ENCODE results near the gene TMEM72. TPM values are rescaled to one million over a fixed set of nuclear protein-coding genes. Genes with fewer than 3 reads are reported as not detected.

The TMEM72 gene
- total RNA-seq, 2 donors from 2014 or later = 1.6 TPM; not detected in 1

DNA sequence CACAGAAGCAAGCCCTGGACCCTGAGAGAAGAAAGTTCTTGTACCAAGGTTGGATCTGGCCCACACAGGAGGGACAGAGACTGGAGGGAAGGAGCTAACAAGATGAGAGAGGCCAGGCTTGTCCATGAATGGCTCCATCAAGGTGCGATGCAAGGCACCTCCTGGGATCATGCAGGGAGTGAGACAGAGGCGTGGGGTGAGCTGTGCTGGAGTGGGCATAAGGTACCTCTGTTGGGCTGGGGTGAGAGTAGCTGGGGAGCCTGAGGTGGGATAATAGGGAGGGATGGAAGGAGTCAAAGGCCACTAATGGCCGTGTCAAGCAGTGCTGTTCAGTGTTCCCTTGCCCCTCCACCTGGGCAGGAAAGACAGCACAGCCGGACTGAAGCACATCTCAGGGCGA is 9.9 kb downstream of the TMEM72 start:
- DNase-seq (ENCODE audit: low spot score) = no peak
- Histone ChIP-seq H3K9me3 (no peaks in the 10 kb centered on the region), H3K4me3 (no peak overlapping the region), H3K27ac (no peak overlapping the region), H3K4me1 (replicated peaks) (no peaks in the 10 kb centered on the region), H3K27me3 (replicated peaks; ENCODE audit: insufficient read depth) (no peaks in the 10 kb centered on the region), H3K36me3 (no peaks in the 10 kb centered on the region)
- TF ChIP-seq, protein P1, sequence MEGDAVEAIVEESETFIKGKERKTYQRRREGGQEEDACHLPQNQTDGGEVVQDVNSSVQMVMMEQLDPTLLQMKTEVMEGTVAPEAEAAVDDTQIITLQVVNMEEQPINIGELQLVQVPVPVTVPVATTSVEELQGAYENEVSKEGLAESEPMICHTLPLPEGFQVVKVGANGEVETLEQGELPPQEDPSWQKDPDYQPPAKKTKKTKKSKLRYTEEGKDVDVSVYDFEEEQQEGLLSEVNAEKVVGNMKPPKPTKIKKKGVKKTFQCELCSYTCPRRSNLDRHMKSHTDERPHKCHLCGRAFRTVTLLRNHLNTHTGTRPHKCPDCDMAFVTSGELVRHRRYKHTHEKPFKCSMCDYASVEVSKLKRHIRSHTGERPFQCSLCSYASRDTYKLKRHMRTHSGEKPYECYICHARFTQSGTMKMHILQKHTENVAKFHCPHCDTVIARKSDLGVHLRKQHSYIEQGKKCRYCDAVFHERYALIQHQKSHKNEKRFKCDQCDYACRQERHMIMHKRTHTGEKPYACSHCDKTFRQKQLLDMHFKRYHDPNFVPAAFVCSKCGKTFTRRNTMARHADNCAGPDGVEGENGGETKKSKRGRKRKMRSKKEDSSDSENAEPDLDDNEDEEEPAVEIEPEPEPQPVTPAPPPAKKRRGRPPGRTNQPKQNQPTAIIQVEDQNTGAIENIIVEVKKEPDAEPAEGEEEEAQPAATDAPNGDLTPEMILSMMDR (IDR thresholded peaks at IDR 0.05) = no peak
- TF ChIP-seq POLR2AphosphoS5 (IDR thresholded peaks at IDR 0.05) = no peak
- TF ChIP-seq POLR2A (IDR thresholded peaks at IDR 0.05) = no peak
- 95% methylated on average over 5 of the region's 5 CpGs for whole genome bisulfite sequencing
- intact Hi-C loops (cut with DNase I) = no loop called here

DNA sequence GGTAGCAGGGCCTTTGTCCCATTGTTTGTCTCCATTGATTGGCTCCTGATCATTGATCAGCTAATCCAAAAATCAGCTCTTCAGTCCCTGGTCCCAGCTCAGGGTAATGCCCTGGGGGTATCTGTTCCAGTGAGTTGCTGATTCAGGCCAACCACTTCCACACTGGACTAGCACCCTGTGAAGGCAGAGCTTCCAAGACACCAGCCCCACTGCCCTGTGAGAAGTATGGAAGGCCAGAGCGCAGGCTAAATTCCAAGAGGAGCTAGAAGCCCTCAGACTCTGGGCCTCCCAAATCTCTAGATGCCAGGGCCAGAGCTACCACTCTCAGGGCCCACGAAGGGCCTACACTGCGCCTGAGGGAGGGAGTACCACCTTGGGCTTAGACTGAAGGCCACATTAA is 10.4 kb downstream of the TMEM72 start:
- Histone ChIP-seq H3K27ac (no peak overlapping the region), H3K9me3 (no peaks in the 10 kb centered on the region), H3K4me1 (replicated peaks) (no peaks in the 10 kb centered on the region), H3K4me3 (no peak overlapping the region), H3K27me3 (replicated peaks; ENCODE audit: insufficient read depth) (no peaks in the 10 kb centered on the region), H3K36me3 (no peaks in the 10 kb centered on the region)
- TF ChIP-seq POLR2A (IDR thresholded peaks at IDR 0.05) (no peak), POLR2AphosphoS5 (IDR thresholded peaks at IDR 0.05) (no peak)
- TF ChIP-seq, protein P1 (IDR thresholded peaks at IDR 0.05) = no peak
- no peak for DNase-seq (ENCODE audit: low spot score)
- 100% methylated on average over 3 of the region's 3 CpGs for WGBS
- intact Hi-C loops (cut with DNase I) = no loop called here

DNA sequence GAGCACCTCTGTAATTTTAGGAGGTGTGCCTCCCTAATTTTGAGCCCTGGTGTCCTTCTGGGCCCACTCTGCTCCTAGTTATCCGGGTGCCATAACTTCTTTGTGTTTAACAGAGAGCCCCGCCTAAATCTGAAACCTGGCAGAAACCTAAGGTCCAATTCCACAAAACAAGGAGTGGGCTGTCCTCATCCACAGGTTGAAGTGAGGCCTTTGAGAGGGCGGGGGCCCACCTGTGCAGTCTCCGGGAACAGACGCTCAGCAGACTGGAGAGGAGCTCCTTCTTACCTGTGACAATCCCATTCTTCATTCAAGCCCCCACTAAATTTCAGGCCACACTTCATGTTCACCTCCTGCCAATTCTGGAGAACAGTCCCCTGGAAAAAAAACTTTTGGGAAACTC is 10.9 kb downstream of the TMEM72 start:
- intact Hi-C loops (cut with DNase I) = no loop called here
- no peak for DNase-seq (ENCODE audit: low spot score)

DNA sequence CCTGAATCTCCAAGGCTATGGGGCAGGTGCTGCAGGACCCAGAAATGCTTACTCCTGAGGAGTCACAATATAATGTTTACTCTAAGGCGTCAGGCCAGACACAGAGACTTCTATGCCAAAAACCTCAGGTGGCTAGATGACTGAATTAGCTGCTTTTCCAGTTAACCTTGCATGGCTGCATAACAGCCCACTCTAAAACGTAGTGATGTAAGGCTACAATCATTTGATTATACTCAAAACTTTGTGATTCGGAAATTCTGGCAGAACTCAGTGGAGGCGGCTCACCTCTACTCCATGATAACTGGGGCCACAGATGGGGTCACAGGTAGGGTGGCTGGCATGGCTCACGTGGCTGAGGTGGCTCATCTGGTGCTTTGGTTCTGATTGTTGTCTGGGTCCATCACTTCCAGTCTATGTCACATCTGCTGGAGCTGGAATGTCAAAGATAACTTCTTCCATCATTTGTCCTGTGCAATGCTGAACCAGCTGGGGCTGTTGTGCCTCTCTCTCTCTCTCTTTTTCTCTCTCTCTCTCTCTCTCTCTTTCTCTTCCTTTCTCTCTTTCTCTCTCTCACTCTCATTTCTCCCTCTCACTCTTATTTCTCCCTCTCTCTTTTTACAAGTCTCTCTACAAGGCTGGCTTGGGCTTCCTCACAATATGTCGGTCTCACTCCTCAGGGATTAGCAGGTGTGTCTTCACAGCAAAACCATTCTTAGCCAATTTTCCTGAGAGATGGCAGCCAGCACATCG is 11.8 kb downstream of the TMEM72 start:
- Histone ChIP-seq H3K4me1 (replicated peaks) (no peaks in the 10 kb centered on the region), H3K27ac (no peak overlapping the region), H3K36me3 (no peaks in the 10 kb centered on the region), H3K27me3 (replicated peaks; ENCODE audit: insufficient read depth) (no peaks in the 10 kb centered on the region), H3K9me3 (no peaks in the 10 kb centered on the region), H3K4me3 (no peak overlapping the region)
- WGBS = 77% methylated on average over 7 of the region's 7 CpGs
- TF ChIP-seq POLR2A (IDR thresholded peaks at IDR 0.05) (no peak), POLR2AphosphoS5 (IDR thresholded peaks at IDR 0.05) (no peak)
- TF ChIP-seq, protein P1 (IDR thresholded peaks at IDR 0.05) = no peak
- intact Hi-C loops (cut with DNase I) = no loop called here
- DNase-seq (ENCODE audit: low spot score) = no peak

More for the DNA sequence above, 10.9 kb downstream of the TMEM72 start:
- H3K27ac ChIP-seq = no peak overlapping the region
- no peaks in the 10 kb centered on the region for H3K4me1 ChIP-seq (replicated peaks)
- no peaks in the 10 kb centered on the region for H3K27me3 ChIP-seq (replicated peaks; ENCODE audit: insufficient read depth)
- TF ChIP-seq, protein P1 (IDR thresholded peaks at IDR 0.05) = no peak
- TF ChIP-seq POLR2AphosphoS5 (IDR thresholded peaks at IDR 0.05) (no peak), POLR2A (IDR thresholded peaks at IDR 0.05) (no peak)
- no peaks in the 10 kb centered on the region for H3K36me3 ChIP-seq
- H3K9me3 ChIP-seq = no peaks in the 10 kb centered on the region
- 95% methylated on average over 5 of the region's 5 CpGs for WGBS
- no peak overlapping the region for H3K4me3 ChIP-seq

DNA sequence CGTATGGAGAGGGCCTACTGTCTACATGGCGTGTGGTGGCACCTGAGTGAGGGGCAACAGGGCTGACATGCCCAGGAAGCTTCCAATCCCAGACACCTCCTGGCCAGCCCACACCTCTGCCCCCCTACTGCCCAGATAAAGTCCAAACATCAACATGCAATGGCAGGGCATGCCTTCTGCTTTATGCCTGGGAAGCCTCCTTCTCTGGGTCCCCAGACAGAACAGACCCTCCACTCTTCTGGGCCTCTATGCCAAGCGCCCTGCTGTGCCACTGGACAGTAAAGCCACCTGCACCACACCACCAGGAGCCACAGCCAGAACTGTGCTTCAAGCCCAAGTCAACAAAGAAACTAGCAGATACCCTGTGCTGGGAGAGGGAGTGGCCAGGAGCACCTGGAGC is 12.5 kb downstream of the TMEM72 start:
- H3K9me3 ChIP-seq = no peaks in the 10 kb centered on the region
- WGBS = 95% methylated on average over 3 of the region's 3 CpGs
- TF ChIP-seq POLR2AphosphoS5 (IDR thresholded peaks at IDR 0.05) = no peak
- TF ChIP-seq, protein P1 (IDR thresholded peaks at IDR 0.05) = no peak
- TF ChIP-seq POLR2A (IDR thresholded peaks at IDR 0.05) = no peak
- H3K27ac ChIP-seq = no peak overlapping the region
- H3K27me3 ChIP-seq (replicated peaks; ENCODE audit: insufficient read depth) = no peaks in the 10 kb centered on the region
- H3K36me3 ChIP-seq = no peaks in the 10 kb centered on the region
- intact Hi-C loops (cut with DNase I) = no loop called here
- no peaks in the 10 kb centered on the region for H3K4me1 ChIP-seq (replicated peaks)
- no peak for DNase-seq (ENCODE audit: low spot score)
- H3K4me3 ChIP-seq = no peak overlapping the region
